H54 (cell line): Measurements from ENCODE around the gene TOMT.
"Not testable (repeated sequence)": the region's sequence is repeated elsewhere in the genome, so short reads cannot be mapped to it uniquely, and the experiment has no call there.

Experiments used
- DNase-seq: peaks from one replicate; pipeline ENCODE4 v3.0.0; 2011; ENCODE audit warnings: low spot score, mixed read lengths; ENCODE audit not compliant: insufficient read length
- FAIRE-seq: peaks from 3 replicates; lab custom pipeline; 2011; peaks lifted over from hg19 to GRCh38; lab: Jason Lieb, UNC
- POLR2A ChIP-seq: IDR thresholded peaks from 2 replicates; pipeline ENCODE4 v1.6.1; 2011; ENCODE audit warnings: low read depth, mild to moderate bottlenecking, low read length

Gene TOMT

DNA sequence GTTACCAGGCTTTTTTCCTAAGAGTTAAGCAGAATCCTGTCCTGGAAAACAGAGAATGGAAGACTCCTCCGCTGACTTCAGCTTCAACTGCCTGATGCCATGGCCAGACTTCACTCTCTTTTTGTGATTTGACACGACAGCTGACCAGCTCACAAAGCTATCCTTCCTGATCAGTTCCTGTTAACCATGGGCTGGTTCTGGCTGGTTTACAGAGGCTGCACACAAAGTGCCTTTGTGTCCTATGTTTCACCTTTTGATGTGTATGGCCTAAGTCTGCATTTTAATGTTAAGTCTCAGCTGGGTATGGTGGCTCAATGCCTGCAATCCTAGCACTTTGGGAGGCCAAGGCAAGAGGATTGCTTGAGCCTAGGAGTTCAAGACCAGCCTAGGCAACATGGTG is 40.9 kb downstream of the TOMT start:
- FAIRE-seq: no peak
- no peak for TF ChIP-seq POLR2A

DNA sequence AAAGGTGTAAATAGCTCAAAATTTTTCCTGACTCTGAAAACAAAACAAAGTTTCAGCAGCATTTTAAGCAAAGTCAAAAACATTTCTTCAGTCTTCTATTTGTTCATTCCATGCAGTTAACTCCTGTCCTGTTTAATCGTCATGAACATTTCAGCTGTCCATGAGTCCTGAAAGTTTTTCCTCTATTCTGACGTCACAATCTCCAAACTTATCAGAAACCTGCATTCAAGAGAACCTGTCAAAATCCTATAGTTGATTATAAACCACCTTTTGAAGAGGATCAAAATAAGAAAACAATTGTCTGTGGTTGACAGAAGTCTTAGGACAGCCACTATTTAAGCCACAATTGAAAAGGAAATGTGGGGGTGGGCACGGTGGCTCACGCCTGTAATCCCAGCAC is 45.2 kb downstream of the TOMT start:
- DNase-seq (no peak), FAIRE-seq (no peak)
- TF ChIP-seq POLR2A: no peak

More for the DNA sequence above, 40.9 kb downstream of the TOMT start:
- no peak for DNase-seq

DNA sequence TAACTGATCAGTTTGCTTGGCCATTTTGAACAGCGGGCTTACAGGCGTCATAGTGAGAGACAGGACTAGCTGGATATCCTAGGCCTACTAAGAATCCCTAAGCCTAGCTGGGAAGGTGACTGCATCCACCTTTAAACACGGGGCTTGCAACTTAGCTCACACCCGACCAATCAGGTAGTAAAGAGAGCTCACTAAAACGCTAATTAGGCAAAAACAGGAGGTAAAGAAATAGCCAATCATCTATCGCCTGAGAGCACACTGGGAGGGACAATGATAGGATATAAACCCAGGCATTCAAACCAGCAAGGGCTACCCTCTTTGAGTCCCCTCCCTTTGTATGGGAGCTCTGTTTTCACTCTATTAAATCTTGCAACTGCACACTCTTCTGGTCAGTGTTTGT is 48.1 kb downstream of the TOMT start:
- FAIRE-seq, DNase-seq: not testable (repeated sequence)

DNA sequence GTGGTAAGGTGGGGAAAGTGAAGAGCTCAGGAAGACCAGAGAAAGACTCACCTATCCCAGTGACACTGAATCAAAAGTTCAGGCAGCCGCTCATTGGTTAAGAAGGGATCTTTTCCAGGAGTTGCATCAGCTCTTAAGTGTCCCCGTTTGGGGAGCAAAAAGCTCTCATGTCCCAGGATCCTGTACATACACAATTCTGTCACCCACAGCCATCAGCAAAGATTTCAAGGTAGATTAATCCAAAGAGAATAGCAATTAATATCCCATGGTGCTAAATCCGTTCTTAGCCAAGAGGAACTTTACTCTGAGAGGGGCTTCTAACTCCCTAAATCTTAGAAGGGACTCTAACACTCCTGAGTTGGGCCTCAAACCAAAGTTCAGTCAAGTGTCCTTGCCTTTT is 49.1 kb downstream of the TOMT start:
- DNase-seq (no peak), FAIRE-seq (no peak)
- no peak for TF ChIP-seq POLR2A

DNA sequence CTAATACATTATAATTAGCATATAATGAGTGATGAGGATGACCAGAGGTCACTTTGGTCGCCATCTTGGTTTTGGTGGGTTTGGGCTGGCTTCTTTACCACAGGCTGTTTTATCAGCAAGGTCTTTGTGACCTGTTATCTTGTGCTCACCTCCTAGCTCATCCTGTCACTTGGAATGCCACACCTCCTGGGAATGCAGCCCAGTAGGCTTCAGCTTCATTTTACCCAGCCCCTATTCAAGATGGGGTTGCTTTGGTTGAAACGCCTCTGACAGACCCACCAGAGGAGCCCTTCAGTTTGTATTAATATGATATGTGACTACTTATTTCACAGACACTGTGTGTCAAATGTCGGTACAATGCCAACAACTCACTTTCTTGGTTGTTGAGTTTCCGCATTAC is 50.0 kb downstream of the TOMT start:
- DNase-seq (no peak), FAIRE-seq (no peak)
- TF ChIP-seq POLR2A: no peak

DNA sequence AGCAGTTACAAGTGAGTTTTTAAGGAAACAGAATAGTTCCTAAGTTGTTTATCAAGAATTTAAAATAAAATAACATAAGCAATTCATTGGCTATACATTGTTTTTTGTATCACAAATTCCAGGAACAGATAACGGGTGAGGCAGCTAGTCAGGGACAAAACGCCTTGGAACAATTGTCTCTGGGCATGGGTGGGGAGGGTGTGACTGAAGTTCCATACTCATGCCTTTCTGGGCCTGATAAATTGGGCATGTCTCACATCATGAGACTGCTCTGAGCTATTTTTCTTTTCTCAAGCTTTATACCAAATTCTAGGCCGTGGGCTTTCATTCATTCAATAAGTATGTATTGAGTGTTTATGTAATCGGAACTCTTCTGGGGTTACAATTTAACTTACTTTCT is 51.4 kb downstream of the TOMT start:
- DNase-seq: no peak
- no peak for FAIRE-seq

More for the DNA sequence above, 51.4 kb downstream of the TOMT start:
- no peak for TF ChIP-seq POLR2A
